C1 segment of cervical spinal cord (tissue), 14 donors: ENCODE measurements around the gene CBY2.

ENCODE experiments used
- DNase-seq, 14 donors: peaks; one replicate each; lab custom pipeline; 2025; lab: John Stamatoyannopoulos, UW

Gene CBY2

DNA sequence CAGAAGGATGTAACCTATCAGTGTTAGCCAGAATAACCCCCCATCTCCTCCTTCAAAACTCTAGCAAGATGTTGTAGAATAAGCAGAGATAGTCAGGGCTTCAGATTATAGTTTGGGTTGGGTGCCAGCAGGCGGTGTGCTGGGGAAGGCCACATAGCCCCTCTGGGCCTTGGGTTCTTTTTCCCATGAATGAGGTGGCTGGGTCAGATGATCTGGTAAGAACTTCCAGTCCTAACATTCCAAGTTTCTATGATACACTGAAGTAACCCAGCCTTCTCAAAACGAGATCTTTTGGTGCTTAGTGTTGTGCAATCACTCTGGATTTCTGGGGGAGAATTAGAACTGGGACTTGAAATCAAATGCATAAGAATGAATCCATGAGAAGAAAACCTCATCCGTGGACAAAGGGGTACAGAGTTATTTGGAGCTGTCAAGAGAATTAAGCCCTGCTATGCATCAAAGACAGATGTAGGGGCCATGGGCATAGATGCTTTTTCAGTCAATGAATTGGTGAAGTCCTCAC lies 810 bp downstream of the CBY2 start:
- no peak for DNase-seq

DNA sequence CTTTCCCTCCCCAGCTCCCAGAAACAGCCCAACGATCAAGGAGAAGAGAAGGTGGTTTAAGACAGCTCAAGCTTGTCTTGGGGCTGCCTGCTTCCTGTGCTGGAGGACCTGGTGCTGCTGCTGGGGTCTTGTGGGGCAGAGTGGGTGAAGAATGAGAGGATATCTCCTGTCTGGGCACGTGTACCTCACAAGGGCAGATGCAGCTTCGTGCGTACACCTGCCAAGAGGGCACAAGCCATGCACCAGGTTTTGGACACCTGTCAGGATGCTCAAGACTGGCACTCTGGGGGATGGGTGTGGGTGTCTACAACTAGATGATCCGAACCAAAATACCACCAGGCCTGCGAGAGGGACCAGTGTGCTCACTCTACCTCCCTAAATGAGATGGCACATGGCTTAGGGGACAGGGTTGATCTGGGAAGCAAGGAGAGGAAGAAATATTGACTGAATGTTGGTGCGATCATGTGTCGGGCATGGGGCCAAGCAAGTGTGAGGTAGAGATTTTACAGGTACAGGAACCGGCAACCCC lies 2.2 kb downstream of the CBY2 start:
- no peak for DNase-seq

DNA sequence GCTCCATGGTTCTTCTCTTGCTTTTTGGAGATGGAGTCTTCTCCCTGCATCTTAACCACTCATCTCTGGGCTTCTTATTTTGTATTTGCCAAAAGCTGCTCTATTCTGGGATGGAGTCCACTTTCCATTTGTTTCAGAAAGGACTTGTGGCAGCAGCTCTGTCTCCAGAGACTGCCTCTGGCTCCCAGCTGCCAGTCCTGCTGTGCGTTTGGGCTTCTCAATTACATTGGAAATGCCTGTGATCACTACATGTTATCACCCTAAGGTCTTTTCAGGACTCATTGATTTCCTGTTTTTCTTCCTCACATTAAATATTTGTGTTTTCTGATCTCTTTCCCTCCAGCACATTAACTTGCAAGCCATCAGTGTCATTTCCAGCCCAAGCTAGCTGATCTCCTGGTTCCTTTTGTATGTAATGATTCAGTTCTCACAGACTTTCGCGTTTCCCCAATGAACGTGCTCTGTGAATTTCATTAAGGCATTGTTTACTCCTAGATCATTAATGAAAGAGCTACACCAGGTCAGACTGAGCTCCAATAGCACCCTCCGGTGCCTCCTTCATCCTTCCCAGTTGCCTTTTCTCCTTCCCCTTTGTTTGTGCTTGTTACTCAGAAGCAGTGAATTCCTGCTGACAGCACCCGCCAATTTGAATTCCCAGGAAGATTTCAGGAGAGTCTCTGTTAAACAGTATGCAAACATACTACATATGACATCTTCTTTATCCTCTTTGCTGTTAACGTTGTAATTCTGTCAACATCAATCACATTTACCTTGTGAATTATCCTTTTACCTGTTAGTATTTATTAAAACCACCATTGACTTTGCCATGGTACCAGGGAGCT lies 3.0 kb downstream of the CBY2 start:
- no peak for DNase-seq

DNA sequence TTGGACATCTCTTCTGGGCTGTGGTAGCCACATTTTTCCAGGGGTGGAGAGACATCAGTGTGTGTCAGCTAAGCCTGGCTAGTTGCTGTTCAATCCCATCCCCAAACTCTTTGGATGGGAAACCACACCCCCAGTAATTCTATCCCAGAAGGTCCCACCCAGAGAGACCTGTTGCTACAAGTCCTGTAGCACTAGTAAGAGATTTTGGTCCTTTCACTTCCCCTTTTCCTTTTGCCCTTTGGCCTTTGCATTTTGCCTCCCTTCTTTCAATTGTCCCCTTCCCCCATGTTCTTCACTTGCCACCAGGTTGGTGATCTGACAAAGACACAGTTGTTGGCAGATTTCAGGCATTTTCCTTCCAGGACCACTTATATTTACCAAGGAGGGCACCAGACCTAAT lies 3.8 kb downstream of the CBY2 start:
- no peak for DNase-seq

DNA sequence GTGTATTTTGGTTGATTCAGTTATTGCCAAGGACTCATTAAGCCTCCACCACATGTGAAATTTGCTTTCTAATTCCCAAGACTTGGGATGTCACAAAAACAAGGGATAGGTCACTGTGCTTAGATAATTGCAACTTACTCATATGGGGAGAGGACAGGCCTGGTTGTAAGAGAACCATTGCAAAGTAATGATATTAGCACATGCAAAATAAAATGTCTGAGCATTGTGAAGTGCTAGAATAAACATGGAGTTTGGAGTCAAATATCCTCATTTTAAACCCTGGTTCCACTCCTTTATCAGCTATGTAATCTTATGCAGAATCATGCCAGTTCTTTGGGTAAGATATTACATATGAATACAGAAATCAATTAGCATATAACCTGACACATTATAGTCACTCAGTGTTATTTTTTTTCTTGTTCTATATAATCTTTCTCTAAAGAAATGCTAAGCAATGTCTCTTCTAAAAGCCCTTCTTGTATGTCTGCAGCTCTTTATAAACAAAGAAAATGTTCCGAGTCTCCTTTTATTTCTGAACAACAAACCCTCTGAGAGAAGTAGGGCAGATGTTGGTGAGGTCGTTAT lies 5.5 kb downstream of the CBY2 start:
- DNase-seq = no peak

DNA sequence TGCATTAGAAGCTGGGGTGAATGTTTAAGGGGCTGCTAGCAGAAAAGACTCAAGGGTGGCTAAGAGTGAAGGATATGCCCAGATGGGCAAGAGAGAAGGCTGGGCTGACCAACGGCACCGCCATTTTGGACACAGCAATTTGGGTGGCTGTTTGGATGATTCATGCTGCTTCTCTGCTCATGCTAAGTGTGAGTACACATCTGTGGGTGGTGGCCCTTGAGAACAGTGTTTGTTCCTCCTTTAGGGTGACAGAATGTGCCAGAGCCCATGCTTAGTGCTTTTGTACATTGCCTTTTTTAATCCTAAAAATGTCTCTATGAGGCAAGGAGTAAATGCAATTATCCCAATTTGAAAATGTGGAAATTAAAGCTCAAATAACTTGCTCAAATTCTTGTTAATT lies 9.8 kb downstream of the CBY2 start:
- no peak for DNase-seq

DNA sequence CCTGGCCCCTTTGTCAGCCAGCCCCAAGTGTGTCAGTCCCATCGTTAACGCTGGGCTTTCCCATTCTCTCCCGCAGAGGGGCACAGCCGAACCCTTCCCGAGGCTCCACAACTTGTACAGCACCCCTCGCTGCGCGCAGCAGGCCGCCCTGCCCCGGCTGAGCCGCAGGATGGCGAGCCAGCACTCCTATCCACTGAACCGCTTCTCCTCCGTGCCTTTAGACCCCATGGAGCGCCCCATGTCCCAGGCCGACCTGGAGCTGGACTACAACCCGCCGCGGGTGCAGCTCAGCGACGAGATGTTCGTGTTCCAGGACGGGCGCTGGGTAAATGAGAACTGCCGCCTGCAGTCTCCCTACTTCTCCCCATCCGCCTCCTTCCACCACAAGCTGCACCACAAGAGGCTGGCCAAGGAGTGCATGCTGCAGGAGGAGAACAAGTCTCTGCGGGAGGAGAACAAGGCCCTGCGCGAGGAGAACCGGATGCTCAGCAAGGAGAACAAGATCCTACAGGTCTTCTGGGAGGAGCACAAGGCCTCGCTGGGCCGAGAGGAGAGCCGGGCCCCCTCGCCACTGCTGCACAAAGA lies 11.1 kb downstream of the CBY2 start:
- no peak for DNase-seq

DNA sequence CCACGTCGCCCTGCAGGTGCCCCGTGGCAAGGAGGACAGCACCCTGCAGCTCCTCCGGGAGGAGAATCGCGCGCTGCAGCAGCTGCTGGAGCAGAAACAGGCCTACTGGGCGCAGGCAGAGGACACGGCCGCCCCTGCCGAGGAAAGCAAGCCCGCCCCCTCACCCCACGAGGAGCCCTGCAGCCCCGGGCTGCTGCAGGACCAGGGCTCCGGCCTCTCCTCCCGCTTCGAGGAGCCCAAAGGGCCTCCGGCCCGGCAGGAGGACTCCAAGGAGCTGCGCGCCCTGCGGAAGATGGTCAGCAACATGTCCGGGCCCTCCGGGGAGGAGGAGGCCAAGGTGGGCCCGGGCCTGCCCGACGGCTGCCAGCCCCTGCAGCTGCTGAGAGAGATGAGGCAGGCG lies 11.6 kb downstream of the CBY2 start:
- DNase-seq = no peak

DNA sequence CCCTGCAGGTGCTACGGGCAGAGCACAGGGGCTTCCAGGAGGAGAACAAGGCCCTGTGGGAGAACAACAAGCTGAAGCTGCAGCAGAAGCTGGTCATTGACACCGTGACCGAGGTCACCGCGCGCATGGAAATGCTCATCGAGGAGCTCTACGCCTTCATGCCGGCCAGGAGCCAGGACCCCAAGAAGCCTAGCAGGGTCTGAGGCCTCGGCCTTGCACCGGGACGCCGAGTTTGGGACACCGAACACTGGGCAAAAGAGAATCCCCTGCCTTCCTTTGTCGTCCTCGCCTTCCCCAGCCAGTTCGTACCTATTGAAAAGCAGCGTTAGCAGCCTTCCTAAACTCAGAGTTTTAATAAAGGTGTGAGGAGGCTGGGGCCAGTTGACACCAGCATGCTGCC lies 12.1 kb downstream of the CBY2 start:
- DNase-seq = no peak

DNA sequence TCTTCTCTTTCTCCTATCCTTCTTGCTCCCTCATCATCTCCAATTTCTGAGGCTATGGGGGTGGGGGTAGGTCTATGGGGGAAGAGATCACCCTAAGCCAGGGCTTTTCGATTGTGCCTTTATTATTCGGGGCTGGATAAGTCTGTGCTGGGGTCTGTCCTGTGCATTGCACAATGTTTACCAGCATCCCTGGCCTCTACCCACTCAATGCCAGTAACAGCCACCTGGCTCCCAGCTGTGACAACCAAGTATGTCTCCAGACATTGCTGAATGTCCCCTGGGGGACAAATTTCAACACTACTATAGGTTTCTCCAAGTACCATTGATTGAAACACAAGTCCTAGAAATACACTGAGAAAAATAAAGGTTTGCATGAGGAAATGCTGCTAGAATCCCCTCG lies 13.2 kb downstream of the CBY2 start:
- no peak for DNase-seq

DNA sequence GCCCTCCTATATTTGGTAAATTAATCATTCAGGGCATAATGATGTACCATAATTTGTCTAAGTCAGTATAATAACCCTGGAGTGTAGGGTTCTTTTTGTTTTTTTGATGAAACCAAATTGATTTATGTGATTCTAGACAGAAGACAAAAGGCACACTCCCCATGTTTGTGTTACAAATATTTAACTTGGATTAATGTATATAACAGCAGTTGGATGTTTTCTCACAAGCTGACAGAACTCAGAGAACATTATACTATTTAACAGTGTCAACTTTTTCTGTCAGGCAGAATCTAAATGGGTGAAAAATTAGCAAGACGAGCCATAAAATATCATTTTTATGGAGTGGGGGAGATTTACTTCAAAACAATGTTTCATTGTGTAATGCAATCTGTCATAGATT lies 15.2 kb downstream of the CBY2 start:
- no peak for DNase-seq

DNA sequence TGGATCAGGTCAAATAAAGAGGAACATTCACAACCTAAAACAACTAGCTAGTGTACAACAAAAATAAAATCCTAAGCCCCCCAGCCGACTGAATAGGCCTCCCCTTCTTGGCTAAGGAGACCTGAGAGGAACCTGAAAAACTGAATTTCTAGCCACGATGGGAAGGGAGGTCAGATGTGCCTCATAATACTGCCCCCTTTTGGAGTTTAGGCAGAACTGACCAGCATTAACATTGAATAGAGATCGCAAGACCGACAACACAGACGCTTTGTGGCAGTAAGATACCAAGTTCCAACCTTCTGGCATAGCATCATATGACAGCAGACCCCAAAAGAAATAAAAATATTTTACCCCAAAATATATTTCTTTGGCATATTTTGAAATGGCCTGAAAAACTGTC lies 15.9 kb downstream of the CBY2 start:
- DNase-seq = no peak

DNA sequence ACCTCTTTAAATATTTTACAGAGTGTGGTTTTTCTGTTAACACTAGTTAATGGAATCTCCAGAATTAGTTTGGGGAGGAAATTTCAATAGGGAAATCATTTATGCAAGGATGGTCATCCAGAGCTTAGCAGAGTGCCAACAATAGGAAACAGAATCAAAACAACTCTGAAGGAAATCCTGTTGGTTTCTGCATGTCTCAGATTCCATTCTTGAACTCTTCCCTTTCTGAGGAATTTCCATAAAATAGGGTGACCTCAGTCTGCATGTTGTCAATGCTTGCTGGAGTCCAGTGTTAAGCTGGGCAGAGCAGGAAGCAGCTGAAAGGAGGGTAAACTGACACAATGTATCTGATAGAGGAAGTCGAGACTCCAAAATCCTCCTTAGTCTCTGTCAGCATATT lies 16.9 kb downstream of the CBY2 start:
- no peak for DNase-seq

DNA sequence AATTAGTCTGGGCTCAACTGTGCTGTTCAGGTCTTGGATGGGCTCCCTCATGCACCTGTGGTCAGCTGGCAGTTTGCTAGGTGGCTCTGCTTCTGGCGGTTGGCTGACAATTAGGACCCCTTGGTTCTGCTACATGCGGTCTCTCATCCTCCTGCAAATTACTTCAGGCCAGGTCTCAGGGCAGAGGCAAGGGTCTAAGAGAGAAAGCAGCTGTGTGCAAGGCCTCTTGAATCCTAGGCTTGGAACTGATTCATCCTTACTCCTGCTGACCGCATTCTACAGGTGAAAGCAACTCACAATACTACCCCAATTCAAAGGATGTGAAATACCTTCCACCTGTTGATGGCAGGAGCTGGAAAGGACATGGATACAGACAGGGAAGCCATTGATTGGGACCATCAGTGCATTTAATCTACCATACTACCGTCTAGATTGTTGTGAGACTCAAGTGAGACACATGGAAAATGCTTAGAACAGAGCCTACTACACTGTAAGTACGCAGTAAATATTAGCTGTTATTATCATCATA lies 19.1 kb downstream of the CBY2 start:
- no peak for DNase-seq

DNA sequence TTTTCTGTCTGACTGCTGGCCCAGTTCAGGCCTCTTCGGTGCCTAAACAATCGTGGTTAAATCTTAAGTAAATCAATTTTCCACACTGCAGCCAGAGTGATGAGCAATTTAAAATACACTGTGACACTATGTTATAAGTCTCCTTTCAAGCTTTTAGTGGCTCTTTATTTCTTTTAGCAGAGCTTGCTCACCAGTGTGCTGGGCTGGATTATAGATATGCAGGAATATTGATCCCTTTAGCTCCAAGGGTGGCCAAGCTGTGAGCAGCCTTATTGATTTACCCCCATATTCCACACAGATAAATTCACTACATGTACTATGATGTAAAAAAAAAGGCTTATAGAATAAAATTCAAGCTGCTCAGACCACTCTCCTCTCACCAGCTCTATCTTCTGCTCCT lies 21.7 kb downstream of the CBY2 start:
- DNase-seq = no peak

DNA sequence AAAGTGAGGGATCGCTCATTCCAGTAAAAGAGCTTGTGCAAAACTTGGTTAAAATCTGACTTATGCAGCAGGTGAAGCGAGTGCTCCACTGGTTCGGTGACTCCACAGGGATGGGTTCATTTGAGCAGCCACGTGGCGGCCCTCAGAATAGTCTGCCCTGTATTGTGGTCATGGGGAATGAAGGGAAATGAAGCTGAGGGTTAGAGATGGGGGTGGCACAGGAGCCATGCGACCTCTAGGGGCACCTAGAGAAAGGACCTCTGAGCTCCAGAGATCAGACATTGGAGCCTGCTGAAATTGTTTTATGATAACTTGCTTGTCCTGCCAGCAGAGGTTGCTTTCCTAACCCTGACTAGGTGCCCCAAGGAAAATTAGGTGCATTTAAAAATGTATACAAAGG lies 26.6 kb downstream of the CBY2 start:
- no peak for DNase-seq

DNA sequence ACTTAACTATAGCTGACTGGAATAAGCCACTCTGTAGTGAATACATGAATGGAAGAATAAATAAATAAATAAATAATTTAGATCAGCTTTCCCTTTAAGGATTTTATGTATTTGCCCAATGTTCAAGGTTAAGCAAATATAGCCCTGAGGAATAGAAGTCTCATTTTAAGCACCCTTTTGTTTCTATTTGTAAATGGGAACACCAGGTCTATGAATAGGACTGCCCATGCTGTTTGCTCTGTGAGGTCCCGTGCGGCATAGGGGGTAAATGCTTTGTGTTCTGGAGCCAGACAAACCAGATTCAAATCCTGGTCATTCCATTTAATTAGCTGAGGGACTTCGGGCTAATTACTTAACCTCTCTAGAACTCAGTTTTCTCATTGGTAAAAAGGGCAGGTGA lies 29.3 kb downstream of the CBY2 start:
- DNase-seq = no peak

DNA sequence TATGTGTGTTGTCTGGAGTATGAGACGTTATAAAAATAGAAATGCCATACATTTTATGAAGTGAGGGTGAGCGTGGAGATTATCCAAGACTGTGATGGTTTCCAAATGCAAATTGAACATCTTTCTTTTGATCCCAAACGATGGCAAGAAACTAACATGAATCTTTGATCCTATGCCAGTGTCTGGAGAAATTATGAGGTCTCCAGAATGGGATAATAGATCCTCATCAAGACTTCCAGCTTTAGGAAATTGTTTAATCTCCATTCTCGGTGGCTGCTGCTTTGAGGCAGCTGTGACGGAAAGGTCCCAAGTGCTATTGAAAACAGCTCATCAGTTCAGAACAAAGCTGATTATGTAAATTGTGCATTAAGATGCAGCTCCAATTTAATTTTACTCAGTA lies 30.8 kb downstream of the CBY2 start:
- DNase-seq = no peak

DNA sequence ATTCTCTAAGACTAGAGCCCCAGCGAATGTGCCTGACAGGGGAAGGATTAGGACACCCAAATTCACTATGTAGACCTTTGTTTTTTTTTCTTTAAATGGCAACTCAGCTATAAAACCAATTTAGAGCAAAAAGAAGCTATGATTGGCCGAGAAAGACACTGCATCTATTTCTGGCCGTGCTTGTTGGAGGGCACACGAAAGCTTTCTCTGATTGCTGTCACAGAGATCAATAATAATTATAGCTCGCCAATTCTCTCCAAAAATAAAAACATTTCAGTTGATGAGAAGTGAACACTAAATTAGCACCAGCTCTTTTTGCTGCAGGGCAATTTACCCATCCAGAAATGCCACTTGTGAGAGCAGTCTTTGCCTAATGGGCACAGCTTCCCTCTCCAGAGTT lies 31.2 kb downstream of the CBY2 start:
- no peak for DNase-seq

DNA sequence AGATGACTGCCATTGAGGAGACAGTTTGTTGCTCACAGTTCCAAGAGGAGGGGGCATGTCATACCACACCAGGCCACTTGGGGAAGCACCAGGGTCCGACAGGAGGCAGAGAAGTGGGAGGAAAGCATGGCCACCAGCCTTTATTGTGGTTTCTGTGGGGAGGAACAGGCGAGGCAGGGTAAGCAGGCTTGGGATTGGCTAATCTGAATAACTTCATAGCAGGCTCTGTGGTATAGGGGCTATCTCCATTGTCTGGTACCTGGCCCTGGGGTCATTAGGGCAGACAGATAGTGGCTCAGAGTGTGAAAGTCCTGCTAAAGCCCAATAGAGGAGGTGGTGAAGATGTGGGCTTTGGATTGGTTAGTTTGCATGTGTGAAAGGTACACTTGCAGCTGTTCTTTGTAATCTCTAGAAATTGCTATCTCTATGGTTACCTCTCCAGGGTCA lies 35.5 kb downstream of the CBY2 start:
- DNase-seq = no peak

DNA sequence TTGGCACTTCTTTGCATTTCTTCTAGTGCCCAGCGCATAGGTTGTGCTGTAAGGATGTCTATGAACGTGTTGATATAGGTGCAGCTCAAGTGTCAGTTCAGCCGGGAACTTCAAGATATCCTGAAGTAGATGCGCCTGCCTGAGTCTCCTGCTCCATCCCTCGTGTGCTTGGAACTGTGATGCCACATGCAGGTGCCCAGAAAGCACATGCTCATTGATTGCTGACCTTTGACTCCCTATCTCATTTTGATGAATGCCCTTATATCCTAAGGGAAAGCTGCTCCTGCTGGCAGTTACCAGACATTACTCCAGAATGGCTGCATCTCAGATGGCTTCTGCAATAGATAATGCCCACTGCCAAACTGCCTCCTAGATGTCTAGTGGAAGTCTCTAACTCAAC lies 40.9 kb downstream of the CBY2 start:
- no peak for DNase-seq

DNA sequence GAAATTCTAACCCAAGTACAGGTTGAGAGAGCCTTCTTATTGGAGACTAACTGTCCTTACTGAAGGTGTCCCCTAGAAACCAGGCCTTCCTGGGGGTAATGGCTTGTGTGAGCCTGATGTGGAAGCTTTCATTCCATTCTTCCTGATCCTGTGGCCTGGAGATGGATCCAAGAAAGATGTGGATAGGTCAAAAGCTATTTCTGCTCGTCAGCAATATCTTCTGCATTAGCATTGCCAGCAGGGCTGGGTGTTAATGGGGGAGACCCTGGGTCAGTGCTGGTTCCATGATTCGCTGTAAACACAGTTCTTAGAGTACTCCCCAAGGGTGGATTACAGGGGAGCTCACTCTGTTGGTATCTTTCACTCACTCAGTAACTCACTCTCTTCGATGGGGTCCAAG lies 42.9 kb downstream of the CBY2 start:
- no peak for DNase-seq
